Thoracic aorta (tissue), 2 donors: ENCODE measurements around the gene NR2F6. TPM values are rescaled to one million over a fixed set of nuclear protein-coding genes. Genes with fewer than 3 reads are reported as not detected.
A peak's percentile ranks its signal among the peaks of the same experiment; 100 is the strongest.

Experiments used
- ATAC-seq: fragments of 150-250 bp; one replicate; pipeline ENCODE4 v1.8.0; 2017; ENCODE audit warnings: low read depth; ENCODE audit not compliant: insufficient number of reproducible peaks, low FRiP score
- DNase-seq: peaks from one replicate; pipeline ENCODE4 v3.0.0-alpha.2; 2020; ENCODE audit warnings: low spot score
- H3K27ac ChIP-seq, 2 donors: fragments of 200-600 bp; sonication (generic); 1 replicate in 1 of 2; 2 replicates in 1 of 2; pipeline ENCODE4 v1.5.1; 2016; ENCODE audit warnings: mild to moderate bottlenecking in 2 of 2, moderate library complexity in 2 of 2
- H3K27me3 ChIP-seq: fragments of 200-600 bp; sonication (generic); replicated peaks from 2 replicates; pipeline ENCODE4 v1.6.0; 2016; ENCODE audit warnings: mild to moderate bottlenecking; ENCODE audit not compliant: insufficient read depth
- H3K36me3 ChIP-seq: fragments of 200-600 bp; sonication (generic); one replicate; pipeline ENCODE4 v1.5.1; 2016
- H3K4me1 ChIP-seq, 2 donors: fragments of 200-600 bp; sonication (generic); 1 replicate in 1 of 2; 2 replicates in 1 of 2; pipeline versions ENCODE4 v1.5.1 to v1.6.0; 2016; ENCODE audit warnings: low read depth in 2 of 2, mild to moderate bottlenecking in 1 of 2; ENCODE audit not compliant: control insufficient read depth in 1 of 2
- H3K4me3 ChIP-seq: fragments of 200-600 bp; sonication (generic); 2 replicates; pipeline ENCODE4 v1.5.1; 2016; ENCODE audit warnings: mild to moderate bottlenecking
- H3K9me3 ChIP-seq: fragments of 200-600 bp; sonication (generic); 2 replicates; pipeline ENCODE4 v1.5.1; 2016
- total RNA-seq, 2 donors: library from RNA; depleted of rRNA; stranded (reverse); fragments of >200 nt; gene quantifications; one replicate each; pipeline versions ENCODE4 v1.1.0 to v1.2.3, GENCODE V29; 2016
- TF ChIP-seq, protein P1 (sequence below): fragments of 200-600 bp; sonication (generic); IDR thresholded peaks from one replicate; pipeline ENCODE4 v1.5.1; 2019; ENCODE audit warnings: antibody characterized with exemption

Gene NR2F6
- total RNA-seq, 2 donors from 2014 or later = 42.0 to 68.1 TPM

DNA sequence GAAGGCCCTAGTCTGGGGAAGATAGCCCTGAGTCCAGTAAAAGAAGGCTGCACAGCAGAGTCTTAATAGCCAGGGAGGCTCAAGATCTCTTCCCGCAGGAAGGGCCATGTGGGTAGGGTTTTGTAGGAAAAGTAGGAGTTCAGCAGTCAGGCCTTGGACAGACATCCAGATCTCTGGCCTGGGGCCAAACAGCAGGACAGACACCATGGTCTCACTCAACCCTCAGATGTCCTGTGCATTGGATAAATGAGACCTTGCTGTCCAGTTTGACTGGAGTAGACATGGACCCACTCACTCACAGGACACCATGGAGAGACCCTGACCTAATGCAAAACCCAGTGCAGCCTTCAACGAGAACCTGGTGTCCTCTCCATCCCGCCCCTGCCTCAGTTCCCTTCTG is 15.8 kb downstream of the NR2F6 start:
- H3K27me3 ChIP-seq = no peaks in the 10 kb centered on the region
- no peaks in the 10 kb centered on the region for H3K9me3 ChIP-seq
- TF ChIP-seq, protein P1, sequence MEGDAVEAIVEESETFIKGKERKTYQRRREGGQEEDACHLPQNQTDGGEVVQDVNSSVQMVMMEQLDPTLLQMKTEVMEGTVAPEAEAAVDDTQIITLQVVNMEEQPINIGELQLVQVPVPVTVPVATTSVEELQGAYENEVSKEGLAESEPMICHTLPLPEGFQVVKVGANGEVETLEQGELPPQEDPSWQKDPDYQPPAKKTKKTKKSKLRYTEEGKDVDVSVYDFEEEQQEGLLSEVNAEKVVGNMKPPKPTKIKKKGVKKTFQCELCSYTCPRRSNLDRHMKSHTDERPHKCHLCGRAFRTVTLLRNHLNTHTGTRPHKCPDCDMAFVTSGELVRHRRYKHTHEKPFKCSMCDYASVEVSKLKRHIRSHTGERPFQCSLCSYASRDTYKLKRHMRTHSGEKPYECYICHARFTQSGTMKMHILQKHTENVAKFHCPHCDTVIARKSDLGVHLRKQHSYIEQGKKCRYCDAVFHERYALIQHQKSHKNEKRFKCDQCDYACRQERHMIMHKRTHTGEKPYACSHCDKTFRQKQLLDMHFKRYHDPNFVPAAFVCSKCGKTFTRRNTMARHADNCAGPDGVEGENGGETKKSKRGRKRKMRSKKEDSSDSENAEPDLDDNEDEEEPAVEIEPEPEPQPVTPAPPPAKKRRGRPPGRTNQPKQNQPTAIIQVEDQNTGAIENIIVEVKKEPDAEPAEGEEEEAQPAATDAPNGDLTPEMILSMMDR = no peak

DNA sequence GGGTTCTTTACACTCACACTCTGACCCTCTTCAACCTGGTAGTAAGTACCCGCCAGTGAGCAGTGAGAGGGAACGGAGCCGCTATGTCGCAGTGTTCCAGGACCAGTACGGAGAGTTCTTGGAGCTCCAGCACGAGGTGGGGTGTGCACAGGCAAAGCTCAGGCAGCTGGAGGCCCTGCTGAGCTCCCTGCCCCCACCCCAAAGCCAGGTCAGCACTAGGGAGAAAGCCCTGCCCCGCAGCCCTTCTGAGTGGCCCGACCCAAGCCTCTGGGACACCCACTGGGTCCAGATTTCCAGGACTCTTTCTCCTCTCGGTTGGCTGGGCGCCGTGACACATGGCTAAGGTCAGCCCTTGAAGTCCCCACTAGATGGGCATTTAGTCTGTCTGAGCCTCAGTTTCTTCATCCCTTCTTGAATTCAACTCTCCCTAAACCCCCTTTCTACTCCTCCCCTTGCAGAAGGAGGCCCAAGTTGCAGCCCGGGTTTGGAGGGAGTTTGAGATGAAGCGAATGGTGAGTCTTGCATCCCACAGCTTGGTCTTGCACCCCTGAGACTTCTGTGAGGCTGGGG is 17.8 kb downstream of the NR2F6 start:
- no peak for DNase-seq
- Histone ChIP-seq H3K4me3 (no peak overlapping the region), H3K36me3 (peaks cover 5% of the 10 kb centered on the region), H3K9me3 (no peaks in the 10 kb centered on the region), H3K27me3 (no peaks in the 10 kb centered on the region), H3K27ac (no peak overlapping the region), H3K4me1 (peaks cover 0 to 20% of the 10 kb centered on the region in 2 donors)
- TF ChIP-seq, protein P1 = no peak
- ATAC-seq = no peak

More for the DNA sequence above, 15.8 kb downstream of the NR2F6 start:
- Histone ChIP-seq H3K36me3 (peaks cover 11% of the 10 kb centered on the region), H3K27ac (no peak overlapping the region), H3K4me1 (peaks cover under 1 to 28% of the 10 kb centered on the region in 2 donors), H3K4me3 (no peak overlapping the region)
- no peak for DNase-seq
- no peak for ATAC-seq

DNA sequence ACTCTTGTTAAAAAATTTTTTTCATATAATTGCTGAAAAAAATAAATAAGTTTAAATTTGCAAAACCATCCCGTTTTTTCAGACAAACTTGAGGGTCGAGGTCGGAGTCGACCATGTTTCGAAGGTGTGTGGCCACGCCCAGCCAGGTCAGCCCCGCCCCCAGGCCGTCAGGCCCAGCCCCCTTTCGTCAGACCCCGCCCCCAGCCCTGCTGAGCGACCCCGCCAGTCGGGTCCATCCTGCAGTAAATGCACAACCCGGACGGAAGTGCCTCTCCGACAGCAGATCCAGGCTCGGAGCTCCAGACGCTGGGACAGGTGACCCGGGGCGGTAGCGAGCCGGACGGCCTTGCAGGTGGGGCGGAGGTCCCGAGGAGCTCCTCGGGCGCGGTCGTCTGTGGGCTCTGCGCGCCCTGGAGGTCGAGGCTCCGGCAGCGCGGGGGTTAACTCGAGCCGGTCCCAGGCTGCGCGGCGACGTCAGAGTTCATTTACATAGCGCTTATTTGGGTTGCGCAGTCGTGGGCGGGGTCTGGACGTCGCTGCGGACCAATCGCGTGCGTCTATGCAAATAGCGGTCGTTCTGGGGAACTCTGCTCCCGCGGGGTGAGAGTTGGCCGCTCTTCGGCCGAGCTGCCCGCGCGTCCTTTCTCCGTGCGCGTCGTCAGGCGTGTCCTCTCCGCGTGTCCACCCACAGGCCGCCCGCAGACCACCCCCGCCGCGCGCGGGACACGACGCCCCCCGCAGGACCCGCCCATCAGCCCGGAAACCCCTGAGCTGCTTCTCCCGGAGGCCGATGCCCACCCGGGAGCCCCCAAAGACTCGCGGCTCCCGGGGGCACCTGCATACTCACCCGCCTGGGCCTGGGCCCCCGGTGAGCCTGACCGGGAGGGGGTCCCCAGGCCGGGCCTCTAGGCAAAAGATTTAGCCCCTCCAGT is 19.5 kb downstream of the NR2F6 start, which contains the start of gene OCEL1:
Gene OCEL1 (plus strand): TSS at position 225 of the 932 bp plus-strand sequence. CDS start 22 bp downstream, at position 247.
- H3K9me3 ChIP-seq = no peaks in the 10 kb centered on the region
- TF ChIP-seq, protein P1 = no peak
- H3K27me3 ChIP-seq = no peaks in the 10 kb centered on the region
- H3K4me3 ChIP-seq = peak within 1 kb of the TSS; percentile 93
- peaks cover 5% of the 10 kb centered on the region for H3K36me3 ChIP-seq
- ATAC-seq = peak; percentile 96
- DNase-seq = peak; percentile 95
- peak within 1 kb of the TSS; percentile 70 to 82 for H3K27ac ChIP-seq
- peaks cover 0 to 20% of the 10 kb centered on the region in 2 donors for H3K4me1 ChIP-seq

DNA sequence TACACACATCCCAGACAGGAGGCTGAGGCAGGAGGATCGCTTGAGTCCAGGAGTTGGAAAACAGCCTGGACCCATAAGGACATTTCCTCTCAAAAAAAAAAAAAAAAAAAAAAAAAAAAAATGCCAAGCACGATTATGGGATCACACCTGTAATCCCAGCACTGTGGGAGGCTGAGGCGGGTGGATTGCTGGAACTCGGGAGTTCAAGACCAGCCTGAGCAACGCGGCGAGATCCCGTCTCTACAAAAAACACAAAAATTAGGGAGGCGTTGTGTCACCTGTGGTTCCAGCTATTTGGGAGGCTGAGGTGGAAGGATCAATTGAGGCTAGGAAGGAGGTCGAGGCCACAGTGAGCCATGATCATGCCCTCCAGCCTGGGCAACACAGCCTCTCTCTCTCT is 20.7 kb downstream of the NR2F6 start:
- ATAC-seq (no peak), DNase-seq (no peak)
- TF ChIP-seq, protein P1 = no peak
- no peaks in the 10 kb centered on the region for H3K27me3 ChIP-seq
- H3K27ac ChIP-seq = no peak overlapping the region
- H3K9me3 ChIP-seq = no peaks in the 10 kb centered on the region
- H3K36me3 ChIP-seq = peaks cover 3% of the 10 kb centered on the region
- peak overlapping the region; percentile 93 for H3K4me3 ChIP-seq
- peaks cover 0 to 24% of the 10 kb centered on the region in 2 donors for H3K4me1 ChIP-seq

- H3K27ac ChIP-seq = peak overlapping the region in 1 of 2 donors; percentile 29
These were observed 25.4 kb downstream of the NR2F6 start for GRCh38 chr19:17220207-17220758.

More at GRCh38 chr19:17220207-17220758, 25.4 kb downstream of the NR2F6 start:
- ATAC-seq (no peak), DNase-seq (no peak)
- Histone ChIP-seq H3K36me3 (peaks cover 19% of the 10 kb centered on the region), H3K4me3 (no peak overlapping the region), H3K9me3 (no peaks in the 10 kb centered on the region), H3K4me1 (peaks cover 3 to 15% of the 10 kb centered on the region in 2 donors), H3K27me3 (no peaks in the 10 kb centered on the region)
- TF ChIP-seq, protein P1 = no peak
